Esophagus (tissue), 2 donors: ENCODE data around the gene CDCA8. TPM values are rescaled to one million over a fixed set of nuclear protein-coding genes. Genes with fewer than 3 reads are reported as not detected.

Experiments
- H3K27ac ChIP-seq, 2 donors: one replicate each; pipeline ENCODE4 v1.5.1; 2013; ENCODE audit warnings: low read depth in 2 of 2, mild to moderate bottlenecking in 2 of 2, inconsistent platforms in 1 of 2, low read length in 1 of 2, moderate library complexity in 1 of 2
- H3K27me3 ChIP-seq, 2 donors: one replicate each; pipeline ENCODE4 v1.6.1; 2013; ENCODE audit warnings: low read length in 2 of 2, control low read depth in 1 of 2, mild to moderate bottlenecking in 1 of 2; ENCODE audit not compliant: insufficient read depth in 2 of 2, control insufficient read depth in 1 of 2
- H3K36me3 ChIP-seq, 2 donors: one replicate each; pipeline ENCODE4 v1.6.1; 2013; ENCODE audit warnings: low read length in 1 of 2; ENCODE audit not compliant: control insufficient read depth in 2 of 2, insufficient read depth in 2 of 2
- H3K4me1 ChIP-seq, 2 donors: one replicate each; pipeline ENCODE4 v1.6.1; 2013; ENCODE audit warnings: low read length in 1 of 2; ENCODE audit not compliant: control insufficient read depth in 2 of 2, insufficient read depth in 2 of 2
- H3K4me3 ChIP-seq, 2 donors: one replicate each; pipeline ENCODE4 v1.5.1; 2013; ENCODE audit warnings: low read length in 2 of 2, mild to moderate bottlenecking in 2 of 2, low read depth in 1 of 2, moderate library complexity in 1 of 2
- H3K9me3 ChIP-seq, 2 donors: one replicate each; pipeline ENCODE4 v1.6.1; 2013; ENCODE audit warnings: mild to moderate bottlenecking in 2 of 2, low read depth in 1 of 2, low read length in 1 of 2, moderate library complexity in 1 of 2; ENCODE audit not compliant: control insufficient read depth in 2 of 2, insufficient read depth in 1 of 2
- WGBS, 2 donors: extraction: QIAGEN DNeasy Blood & Tissue Kit; methylation state at CpG; one replicate each; pipeline ENCODE4 v1.1.7; 2013; 5-methylcytosine and 5-hydroxymethylcytosine counted together
- polyA plus RNA-seq, 2 donors: library from polyadenylated mRNA; stranded (reverse); fragments of 200-250 nt; gene quantifications; one replicate each; pipeline ENCODE4 v1.2.3, GENCODE V29; 2013
- donor health status: healthy with polysubstance abuse.
- donor health status: Bipolar disorder and iron deficiency.

Gene CDCA8
- 10 to 100 TPM in 1 of 2 donors, 1 to 10 TPM in 1; 4.2 to 10.1 TPM for polyA plus RNA-seq

- Histone ChIP-seq H3K9me3 (peaks cover 0 to 4% of the 10 kb centered on the region in 2 donors), H3K27ac (peak within 1 kb of the TSS; percentile 77 to 80), H3K4me1 (peaks cover 0 to 13% of the 10 kb centered on the region in 2 donors), H3K27me3 (no peaks in the 10 kb centered on the region), H3K36me3 (no peaks in the 10 kb centered on the region), H3K4me3 (peak within 1 kb of the TSS; percentile 66 to 85)
- 0% methylated on average over 53 to 54 of the region's 54 CpGs for WGBS, 2 donors
Observed at GRCh38 chr1:37692078-37692833, at the start of gene CDCA8. TSS of gene CDCA8 (plus strand) at chr1:37692516. CDS start at chr1:37692691, 175 bp downstream.

GRCh38 chr1:37647281-37647680 lies 45.0 kb upstream of the CDCA8 start:
- no peak overlapping the region for H3K27ac ChIP-seq
- H3K27me3 ChIP-seq, result no peaks in the 10 kb centered on the region
- H3K4me3 ChIP-seq, result no peak overlapping the region
- H3K4me1 ChIP-seq, result no peaks in the 10 kb centered on the region
- H3K9me3 ChIP-seq, result peaks cover 0 to 6% of the 10 kb centered on the region in 2 donors
- 85 to 87% methylated on average over 7 of the region's 7 CpGs for WGBS, 2 donors
- no peaks in the 10 kb centered on the region for H3K36me3 ChIP-seq

- no peaks in the 10 kb centered on the region for H3K27me3 ChIP-seq
- WGBS, 2 donors, result 53 to 65% methylated on average over 5 of the region's 5 CpGs
- H3K27ac ChIP-seq, result no peak overlapping the region
- no peaks in the 10 kb centered on the region for H3K36me3 ChIP-seq
- H3K4me3 ChIP-seq, result no peak overlapping the region
- H3K4me1 ChIP-seq, result no peaks in the 10 kb centered on the region
- H3K9me3 ChIP-seq, result no peaks in the 10 kb centered on the region
Observed at GRCh38 chr1:37650173-37650572, 42.1 kb upstream of the CDCA8 start.

GRCh38 chr1:37650721-37651120 lies 41.6 kb upstream of the CDCA8 start:
- Histone ChIP-seq H3K36me3 (no peaks in the 10 kb centered on the region), H3K27me3 (no peaks in the 10 kb centered on the region), H3K4me3 (no peak overlapping the region), H3K27ac (no peak overlapping the region), H3K9me3 (no peaks in the 10 kb centered on the region), H3K4me1 (no peaks in the 10 kb centered on the region)
- WGBS, 2 donors, result 74 to 81% methylated on average over 4 to 5 of the region's 5 CpGs

- no peak overlapping the region for H3K27ac ChIP-seq
- no peaks in the 10 kb centered on the region for H3K4me1 ChIP-seq
- no peaks in the 10 kb centered on the region for H3K27me3 ChIP-seq
- H3K4me3 ChIP-seq, result no peak overlapping the region
- no peaks in the 10 kb centered on the region for H3K9me3 ChIP-seq
- 73 to 74% methylated on average over 10 of the region's 10 CpGs for WGBS, 2 donors
- H3K36me3 ChIP-seq, result no peaks in the 10 kb centered on the region
Observed at GRCh38 chr1:37651803-37652202, 40.5 kb upstream of the CDCA8 start.

GRCh38 chr1:37652976-37653375 lies 39.3 kb upstream of the CDCA8 start:
- Histone ChIP-seq H3K9me3 (no peaks in the 10 kb centered on the region), H3K27ac (no peak overlapping the region), H3K36me3 (no peaks in the 10 kb centered on the region), H3K27me3 (no peaks in the 10 kb centered on the region), H3K4me3 (no peak overlapping the region), H3K4me1 (no peaks in the 10 kb centered on the region)
- 48 to 68% methylated on average over 2 of the region's 2 CpGs for WGBS, 2 donors

- Histone ChIP-seq H3K27ac (no peak overlapping the region), H3K4me1 (no peaks in the 10 kb centered on the region), H3K9me3 (no peaks in the 10 kb centered on the region), H3K36me3 (no peaks in the 10 kb centered on the region), H3K4me3 (no peak overlapping the region), H3K27me3 (no peaks in the 10 kb centered on the region)
- WGBS, 2 donors, result 67 to 73% methylated on average over 5 of the region's 5 CpGs
Observed at GRCh38 chr1:37653906-37654305, 38.4 kb upstream of the CDCA8 start.

- Histone ChIP-seq H3K4me1 (no peaks in the 10 kb centered on the region), H3K27me3 (no peaks in the 10 kb centered on the region), H3K9me3 (no peaks in the 10 kb centered on the region), H3K27ac (no peak overlapping the region), H3K4me3 (no peak overlapping the region), H3K36me3 (no peaks in the 10 kb centered on the region)
Observed at GRCh38 chr1:37655274-37655673, 37.0 kb upstream of the CDCA8 start.

- H3K27me3 ChIP-seq, result no peaks in the 10 kb centered on the region
- WGBS, 2 donors, result 63 to 66% methylated on average over 7 of the region's 7 CpGs
- H3K4me1 ChIP-seq, result no peaks in the 10 kb centered on the region
- no peaks in the 10 kb centered on the region for H3K36me3 ChIP-seq
- no peak overlapping the region for H3K4me3 ChIP-seq
- no peak overlapping the region for H3K27ac ChIP-seq
- H3K9me3 ChIP-seq, result no peaks in the 10 kb centered on the region
Observed at GRCh38 chr1:37656026-37656425, 36.3 kb upstream of the CDCA8 start.

- H3K27me3 ChIP-seq, result no peaks in the 10 kb centered on the region
- 74 to 75% methylated on average over 11 of the region's 11 CpGs for WGBS, 2 donors
- no peaks in the 10 kb centered on the region for H3K9me3 ChIP-seq
- H3K4me3 ChIP-seq, result no peak overlapping the region
- H3K4me1 ChIP-seq, result no peaks in the 10 kb centered on the region
- H3K36me3 ChIP-seq, result no peaks in the 10 kb centered on the region
- no peak overlapping the region for H3K27ac ChIP-seq
Observed at GRCh38 chr1:37656881-37657280, 35.4 kb upstream of the CDCA8 start.
